ENCODE measurements around the gene BIRC7.

The BIRC7 gene

GRCh38 chr20:63235399-63235983 is at the start of gene BIRC7:
BIRC7 (plus strand) TSS chr20:63235905; CDS start chr20:63236097, 192 bp downstream.
- no peak for DNase-seq

- DNase-seq, result no peak
Measured at GRCh38 chr20:63186084-63186483, 49.6 kb upstream of the BIRC7 start.

- no peak for DNase-seq
Measured at GRCh38 chr20:63186528-63187316, 49.0 kb upstream of the BIRC7 start.

GRCh38 chr20:63187338-63188158 is 48.2 kb upstream of the BIRC7 start:
- DNase-seq, result no peak

GRCh38 chr20:63188159-63188442 is 47.6 kb upstream of the BIRC7 start:
- no peak for DNase-seq

- no peak for DNase-seq
Measured at GRCh38 chr20:63188641-63189321, 46.9 kb upstream of the BIRC7 start.

GRCh38 chr20:63189322-63189642 is 46.4 kb upstream of the BIRC7 start:
- no peak for DNase-seq

GRCh38 chr20:63189846-63190559 is 45.7 kb upstream of the BIRC7 start:
- DNase-seq, result no peak

- no peak for DNase-seq
Measured at GRCh38 chr20:63190828-63191227, 44.9 kb upstream of the BIRC7 start.

GRCh38 chr20:63191400-63191799 is 44.3 kb upstream of the BIRC7 start:
- DNase-seq, result peak; percentile 95

- DNase-seq, result no peak
Measured at GRCh38 chr20:63192721-63193120, 43.0 kb upstream of the BIRC7 start.

- DNase-seq, result no peak
Measured at GRCh38 chr20:63194007-63194796, 41.5 kb upstream of the BIRC7 start.

GRCh38 chr20:63194797-63195173 is 40.9 kb upstream of the BIRC7 start:
- DNase-seq, result no peak

- DNase-seq, result no peak
Measured at GRCh38 chr20:63196768-63197470, 38.8 kb upstream of the BIRC7 start.

- no peak for DNase-seq
Measured at GRCh38 chr20:63198606-63199005, 37.1 kb upstream of the BIRC7 start.

- DNase-seq, result no peak
Measured at GRCh38 chr20:63202021-63202420, 33.7 kb upstream of the BIRC7 start.

- no peak for DNase-seq
Measured at GRCh38 chr20:63202811-63203526, 32.7 kb upstream of the BIRC7 start.

- DNase-seq, result no peak
Measured at GRCh38 chr20:63204362-63204761, 31.3 kb upstream of the BIRC7 start.

GRCh38 chr20:63205896-63206295 is 29.8 kb upstream of the BIRC7 start:
- DNase-seq, result no peak

- DNase-seq, result no peak
Measured at GRCh38 chr20:63206878-63207277, 28.8 kb upstream of the BIRC7 start.
